ENCODE data around the gene RPL39. TPM values are rescaled to one million over a fixed set of nuclear protein-coding genes. Genes with fewer than 3 reads are reported as not detected.

The RPL39 gene
- polyA plus RNA-seq, 2 donors: 4,646 to 5,407 TPM

Other genes starting within 250 kb of the RPL39 start
- gene STEEP1, start 226.2 kb downstream of the RPL39 start, polyA plus RNA-seq: 10 to 100 TPM in 1 of 2 donors, 1 to 10 TPM in 1; 6.9 to 15.9 TPM
- 10 to 100 TPM; 54.0 to 54.3 TPM for gene UBE2A, start 217.1 kb downstream of the RPL39 start, polyA plus RNA-seq
- gene NKRF, start 185.2 kb downstream of the RPL39 start, polyA plus RNA-seq: 1 to 10 TPM; 4.6 to 5.3 TPM
- 1 to 10 TPM; 5.4 to 7.3 TPM for gene SEPTIN6, start 98.5 kb downstream of the RPL39 start, polyA plus RNA-seq
- under 1 TPM; 0.14 to 0.18 TPM for gene SOWAHD, start 33.0 kb downstream of the RPL39 start, polyA plus RNA-seq
- gene UPF3B, start 61.3 kb upstream of the RPL39 start, polyA plus RNA-seq: 10 to 100 TPM in 1 of 2 donors, 1 to 10 TPM in 1; 7.9 to 20.6 TPM
- 10 to 100 TPM; 13.4 to 13.9 TPM for gene RNF113A, start 80.1 kb upstream of the RPL39 start, polyA plus RNA-seq
- 100 to 1,000 TPM; 146 to 229 TPM for gene NDUFA1, start 80.2 kb upstream of the RPL39 start, polyA plus RNA-seq
- gene AKAP14, start 104.3 kb upstream of the RPL39 start, polyA plus RNA-seq: not detected
- 1 to 10 TPM; 2.9 to 4.4 TPM for gene NKAP, start 152.1 kb upstream of the RPL39 start, polyA plus RNA-seq